Measurements from ENCODE around the gene PPARGC1A. TPM values are rescaled to one million over a fixed set of nuclear protein-coding genes. Genes with fewer than 3 reads are reported as not detected.

The PPARGC1A gene
- total and polyA plus RNA-seq, 10 of the 15 experiments (the other 5 are each of a cell fraction or from before 2014, with no cell fraction given), result 0.01 to 0.05 (median 0.04) TPM; not detected in 7

- TF ChIP-seq RELB (IDR thresholded peaks at IDR 0.05; ENCODE audit: low read depth) (no peak), LARP7 (IDR thresholded peaks at IDR 0.05) (no peak), FOXK2 (IDR thresholded peaks at IDR 0.05) (no peak)
Measured at GRCh38 chr4:23814996-23815660, 74.7 kb downstream of the PPARGC1A start (continued).

GRCh38 chr4:23814587-23814986, 75.3 kb downstream of the PPARGC1A start:
- no peak overlapping the region for H3K4me3 ChIP-seq
- H2AFZ ChIP-seq (ENCODE audit: control insufficient read depth, low read depth, low read length), result no peak overlapping the region
- DNase-seq (ENCODE audit: low read depth, low spot score), result no peak
- H3K9ac ChIP-seq (ENCODE audit: control insufficient read depth, insufficient read depth, low read length), result no peak overlapping the region
- POLR2A ChIA-PET, result interaction anchor here (0.6 kb wide), 1 partner anchor 1410 kb away, joined by 6 read pairs; no protein-coding TSS in a partner anchor
- H3K4me2 ChIP-seq (ENCODE audit: control insufficient read depth, insufficient read depth), result no peak overlapping the region
- H3K27ac ChIP-seq (ENCODE audit: control insufficient read depth, insufficient read depth), result no peak overlapping the region
- intact Hi-C loops (cut with micrococcal nuclease; ENCODE audit: unreplicated experiment) (no loop called here), in situ Hi-C loops (cut with MboI) (no loop called here)
- no peak for FAIRE-seq
- H4K20me1 ChIP-seq (ENCODE audit: control insufficient read depth, insufficient read depth), result no peaks in the 10 kb centered on the region
- SMC1A ChIA-PET (ENCODE audit: uncharacterized antibody, unreplicated experiment), result no interaction called here
- no peaks in the 10 kb centered on the region for H3K36me3 ChIP-seq (ENCODE audit: control insufficient read depth in 2 of 2, insufficient read depth in 2 of 2, low read length in 1 of 2)
- H3K4me1 ChIP-seq (ENCODE audit: control insufficient read depth, insufficient read depth, low read length), result no peaks in the 10 kb centered on the region
- H3K27me3 ChIP-seq (replicated peaks in 1 of 2; ENCODE audit: control insufficient read depth in 2 of 2, insufficient read depth in 2 of 2, low read length in 1 of 2), result no peaks in the 10 kb centered on the region
- no peaks in the 10 kb centered on the region for H3K79me2 ChIP-seq (ENCODE audit: control insufficient read depth, insufficient read depth, low read length)
- no peak for TF ChIP-seq SIN3A (IDR thresholded peaks at IDR 0.05; ENCODE audit: low read depth, low read length)
- TF ChIP-seq ZSCAN29 (IDR thresholded peaks at IDR 0.05), result no peak
- no peak for TF ChIP-seq PAX5 (IDR thresholded peaks at IDR 0.05; ENCODE audit: borderline replicate concordance, low read depth, low read length)
- no peak for TF ChIP-seq RB1 (IDR thresholded peaks at IDR 0.05; ENCODE audit: borderline replicate concordance)
- TF ChIP-seq CREB1 (IDR thresholded peaks at IDR 0.05; ENCODE audit: low read depth), result no peak
- no peak for TF ChIP-seq CBFB (IDR thresholded peaks at IDR 0.05; ENCODE audit: low read depth)
- no peak for TF ChIP-seq HSF1 (IDR thresholded peaks at IDR 0.05; ENCODE audit: low read depth, low read length)
- TF ChIP-seq CBX3 (IDR thresholded peaks at IDR 0.05; ENCODE audit: borderline replicate concordance, low read depth), result no peak
- TF ChIP-seq, protein P1, sequence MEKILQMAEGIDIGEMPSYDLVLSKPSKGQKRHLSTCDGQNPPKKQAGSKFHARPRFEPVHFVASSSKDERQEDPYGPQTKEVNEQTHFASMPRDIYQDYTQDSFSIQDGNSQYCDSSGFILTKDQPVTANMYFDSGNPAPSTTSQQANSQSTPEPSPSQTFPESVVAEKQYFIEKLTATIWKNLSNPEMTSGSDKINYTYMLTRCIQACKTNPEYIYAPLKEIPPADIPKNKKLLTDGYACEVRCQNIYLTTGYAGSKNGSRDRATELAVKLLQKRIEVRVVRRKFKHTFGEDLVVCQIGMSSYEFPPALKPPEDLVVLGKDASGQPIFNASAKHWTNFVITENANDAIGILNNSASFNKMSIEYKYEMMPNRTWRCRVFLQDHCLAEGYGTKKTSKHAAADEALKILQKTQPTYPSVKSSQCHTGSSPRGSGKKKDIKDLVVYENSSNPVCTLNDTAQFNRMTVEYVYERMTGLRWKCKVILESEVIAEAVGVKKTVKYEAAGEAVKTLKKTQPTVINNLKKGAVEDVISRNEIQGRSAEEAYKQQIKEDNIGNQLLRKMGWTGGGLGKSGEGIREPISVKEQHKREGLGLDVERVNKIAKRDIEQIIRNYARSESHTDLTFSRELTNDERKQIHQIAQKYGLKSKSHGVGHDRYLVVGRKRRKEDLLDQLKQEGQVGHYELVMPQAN (conservative IDR thresholded peaks at IDR 0.05), result no peak
- no peak for TF ChIP-seq NFXL1 (IDR thresholded peaks at IDR 0.05; ENCODE audit: borderline replicate concordance)
- RAD21 ChIA-PET (ENCODE audit: unreplicated experiment), result no interaction called here
- ATAC-seq, result no peak
- H3K9me3 ChIP-seq (replicated peaks; ENCODE audit: control insufficient read depth, insufficient read depth, low read length), result no peaks in the 10 kb centered on the region
- no TSS peak for BruUV-seq (replicated peaks)
- CTCF ChIA-PET, result no interaction called here
- 50% methylated on average over 2 of the region's 2 CpGs for WGBS (ENCODE audit: insufficient coverage, insufficient replicate concordance, low lambda C conversion rate, missing lambda C conversion rate)
